Measurements from ENCODE around the gene TUT4. TPM values are rescaled to one million over a fixed set of nuclear protein-coding genes. Genes with fewer than 3 reads are reported as not detected.

The TUT4 gene
- polyA plus RNA-seq, 6 donors from 2014 or later = 35.7 to 47.9 (median 38.8) TPM

DNA sequence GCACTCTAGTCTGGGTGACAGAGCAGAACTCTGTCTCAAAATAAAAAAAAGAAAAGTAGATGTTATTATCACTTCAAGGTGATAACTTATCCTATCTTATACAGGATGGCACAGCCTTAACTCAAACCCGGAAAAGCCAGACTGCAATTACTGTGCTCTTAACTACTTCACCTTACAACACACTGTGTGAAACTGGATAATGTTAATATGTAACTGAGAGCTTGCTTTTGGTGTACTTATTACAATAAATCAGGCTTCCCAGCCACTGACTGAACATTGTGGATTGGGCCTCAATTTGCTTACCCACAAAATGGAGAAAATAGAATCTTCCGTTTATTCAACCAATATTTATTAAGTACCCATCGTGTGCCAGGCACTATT lies 150.0 kb downstream of the TUT4 start:
- no peak overlapping the region for H3K27ac Mint-ChIP-seq

DNA sequence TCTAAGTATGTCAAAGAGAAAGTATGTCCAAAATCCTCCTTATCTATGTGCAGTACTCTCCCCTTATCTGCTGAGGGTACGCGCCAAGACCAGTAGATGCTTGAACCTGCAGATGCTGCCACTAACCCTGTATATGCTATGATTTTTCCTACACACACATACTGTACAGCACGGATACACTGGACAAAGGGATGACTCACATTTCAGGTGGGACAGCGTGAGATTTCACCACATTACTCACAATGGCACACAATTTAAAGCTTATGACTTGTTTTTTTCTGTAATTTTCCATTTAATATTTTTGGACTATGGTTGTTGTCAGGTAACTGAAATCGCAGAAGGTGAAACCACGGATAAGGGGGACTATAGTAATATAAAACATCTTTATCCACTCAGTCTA lies 152.8 kb downstream of the TUT4 start:
- DNase-seq (no peak), ATAC-seq (ENCODE audit: low read depth in 2 of 2) (no peak)
- H3K27ac Mint-ChIP-seq = no peak overlapping the region
- peaks cover 11 to 19% (median 18%) of the 10 kb centered on the region in 3 donors for H3K4me1 Mint-ChIP-seq
- H3K36me3 Mint-ChIP-seq = no peaks in the 10 kb centered on the region
- no peaks in the 10 kb centered on the region for H3K27me3 Mint-ChIP-seq
- peak overlapping the region in 1 of 8 donors; percentile 62 for H3K4me3 Mint-ChIP-seq
- no peaks in the 10 kb centered on the region for H3K9me3 Mint-ChIP-seq

More for the DNA sequence above, 150.0 kb downstream of the TUT4 start:
- peak overlapping the region in 3 of 8 donors; percentile 97 to 98 (median 98) for H3K4me3 Mint-ChIP-seq
- peaks cover 15 to 41% (median 35%) of the 10 kb centered on the region in 3 donors for H3K4me1 Mint-ChIP-seq
- DNase-seq (no peak), ATAC-seq (ENCODE audit: low read depth in 2 of 2) (no peak)
- no peaks in the 10 kb centered on the region for H3K27me3 Mint-ChIP-seq
- no peaks in the 10 kb centered on the region for H3K9me3 Mint-ChIP-seq
- no peaks in the 10 kb centered on the region for H3K36me3 Mint-ChIP-seq

DNA sequence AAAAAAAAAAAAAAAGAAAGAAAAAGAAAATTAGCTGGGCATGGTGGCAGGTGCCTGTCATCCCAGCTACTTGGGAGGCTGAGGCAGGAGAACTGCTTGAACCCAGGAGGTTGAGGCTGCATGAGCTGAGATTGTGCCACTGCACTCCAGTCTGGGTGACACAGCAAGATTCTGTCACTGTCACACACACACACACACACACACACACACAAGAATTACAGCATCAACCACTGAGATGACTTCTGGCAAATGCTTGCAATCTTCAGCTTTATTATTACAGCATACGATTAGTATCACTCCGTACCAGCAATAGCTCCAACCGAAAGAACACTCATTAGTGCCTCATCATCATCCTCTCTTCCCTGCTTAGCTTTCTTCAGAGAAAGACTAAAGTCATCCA lies 153.3 kb downstream of the TUT4 start:
- Mint-ChIP-seq H3K27me3 (no peaks in the 10 kb centered on the region), H3K4me3 (peak overlapping the region in 1 of 8 donors; percentile 62), H3K27ac (no peak overlapping the region), H3K36me3 (no peaks in the 10 kb centered on the region), H3K9me3 (no peaks in the 10 kb centered on the region), H3K4me1 (peaks cover 10 to 15% (median 13%) of the 10 kb centered on the region in 3 donors)
- DNase-seq (no peak), ATAC-seq (ENCODE audit: low read depth in 2 of 2) (no peak)

DNA sequence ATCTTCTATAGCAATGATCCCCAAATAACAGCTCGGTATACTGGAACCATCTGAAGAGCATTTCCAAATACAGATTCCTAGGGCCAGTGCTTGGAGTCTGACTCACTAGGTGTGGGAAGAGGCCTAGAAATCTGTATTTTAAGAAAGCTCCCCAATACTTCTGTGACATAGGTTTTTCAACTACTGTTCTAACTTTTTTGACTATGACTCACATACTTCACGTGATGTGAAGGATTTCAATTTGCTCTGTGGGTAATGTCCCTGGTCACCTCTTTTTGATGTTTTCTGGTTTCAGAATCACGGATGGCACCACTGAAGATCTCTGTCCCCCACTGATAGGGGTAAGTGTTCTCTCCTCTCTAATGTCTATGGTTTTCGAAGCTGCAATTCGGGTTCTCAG lies 159.7 kb downstream of the TUT4 start:
- peak overlapping the region in 1 of 6 donors; percentile 2 for H3K27ac Mint-ChIP-seq
- H3K4me1 Mint-ChIP-seq = no peaks in the 10 kb centered on the region
- H3K27me3 Mint-ChIP-seq = no peaks in the 10 kb centered on the region
- no peaks in the 10 kb centered on the region for H3K9me3 Mint-ChIP-seq
- no peak overlapping the region for H3K4me3 Mint-ChIP-seq
- ATAC-seq (ENCODE audit: low read depth in 2 of 2) (no peak), DNase-seq (no peak)
- no peaks in the 10 kb centered on the region for H3K36me3 Mint-ChIP-seq

DNA sequence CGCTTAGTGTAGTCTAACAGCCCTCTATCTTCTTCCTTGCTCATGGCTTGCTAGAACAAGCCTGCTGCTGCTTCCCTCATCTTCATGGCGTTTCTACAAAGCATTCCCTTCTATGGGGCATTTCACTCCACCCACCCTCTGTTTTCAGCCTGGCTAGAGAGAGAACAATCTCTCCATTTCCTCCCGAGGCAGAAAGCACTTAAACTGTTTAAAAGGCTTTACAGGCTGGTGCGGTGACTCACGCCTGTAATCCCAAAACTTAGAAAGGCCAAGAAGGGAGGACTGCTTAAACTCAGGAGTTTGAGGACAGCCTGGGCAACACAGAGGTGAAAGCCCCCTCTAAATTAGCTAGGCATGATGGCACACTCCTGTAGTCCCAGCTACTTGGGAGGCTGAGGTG lies 166.4 kb downstream of the TUT4 start:
- ATAC-seq (ENCODE audit: low read depth in 2 of 2) (no peak), DNase-seq (no peak)
- Mint-ChIP-seq H3K4me3 (no peak overlapping the region), H3K9me3 (no peaks in the 10 kb centered on the region), H3K27me3 (no peaks in the 10 kb centered on the region), H3K4me1 (no peaks in the 10 kb centered on the region), H3K27ac (peak overlapping the region in 2 of 6 donors; percentile 59 to 78), H3K36me3 (no peaks in the 10 kb centered on the region)

DNA sequence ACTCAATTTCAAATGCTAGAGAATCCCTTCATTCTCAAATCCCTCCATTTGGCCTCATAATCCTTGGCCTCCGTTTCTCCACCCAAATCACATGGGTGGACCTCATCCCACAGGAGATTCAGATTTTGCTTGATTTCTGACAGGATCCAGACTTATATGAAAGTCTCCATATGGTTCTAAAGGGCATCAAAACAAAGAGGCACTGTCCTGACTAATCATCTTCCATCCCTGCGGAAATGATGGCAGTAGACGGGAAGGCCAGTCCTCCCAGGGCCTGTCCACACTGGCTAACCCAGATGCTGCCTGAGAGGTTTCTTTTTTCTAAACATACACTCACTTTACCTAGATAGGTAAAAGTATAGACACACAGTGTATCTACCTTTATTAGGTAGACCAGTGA lies 167.5 kb downstream of the TUT4 start:
- Mint-ChIP-seq H3K9me3 (no peaks in the 10 kb centered on the region), H3K36me3 (no peaks in the 10 kb centered on the region), H3K27ac (no peak overlapping the region), H3K4me3 (no peak overlapping the region), H3K4me1 (no peaks in the 10 kb centered on the region), H3K27me3 (no peaks in the 10 kb centered on the region)
- ATAC-seq (ENCODE audit: low read depth in 2 of 2) (no peak), DNase-seq (no peak)

Other genes starting within 250 kb of the TUT4 start
- 1 to 10 TPM; 3.8 to 9.8 (median 4.5) TPM for gene CC2D1B, start 186.9 kb downstream of the TUT4 start, polyA plus RNA-seq (ENCODE audit: low read depth in 6 of 6)
- gene ORC1, start 148.7 kb downstream of the TUT4 start, polyA plus RNA-seq (ENCODE audit: low read depth in 6 of 6) = not detected
- gene PRPF38A, start 148.5 kb downstream of the TUT4 start, polyA plus RNA-seq (ENCODE audit: low read depth in 6 of 6) = 10 to 100 TPM; 22.3 to 39.5 (median 31.2) TPM
- 10 to 100 TPM; 22.2 to 49.8 (median 34.8) TPM for gene GPX7, start 49.3 kb upstream of the TUT4 start, polyA plus RNA-seq (ENCODE audit: low read depth in 6 of 6)
- gene SHISAL2A, start 80.1 kb upstream of the TUT4 start, polyA plus RNA-seq (ENCODE audit: low read depth in 6 of 6) = 10 to 100 TPM in 5 of 6 donors, 1 to 10 TPM in 1; 7.4 to 19.6 (median 15.7) TPM
- 1 to 10 TPM; 1.3 to 2.3 (median 1.8) TPM for gene COA7, start 145.3 kb upstream of the TUT4 start, polyA plus RNA-seq (ENCODE audit: low read depth in 6 of 6)
- 10 to 100 TPM in 5 of 6 donors, 1 to 10 TPM in 1; 6.8 to 14.2 (median 12.9) TPM for gene ZYG11B, start 173.4 kb upstream of the TUT4 start, polyA plus RNA-seq (ENCODE audit: low read depth in 6 of 6)

All from naive B cell (primary cell).